HEK293 (cell line): Measurements from ENCODE around the gene TXNDC11.

Source experiments
- CTCF ChIA-PET: fragments of 350-600 bp; formaldehyde crosslinking; extraction: SDS; loops from one replicate; lab custom pipeline; 2021; ENCODE audit warnings: antibody characterized with exemption; lab: Yijun Ruan, JAX
- POLR2A ChIA-PET: fragments of 300-600 bp; formaldehyde crosslinking; extraction: SDS; loops from one replicate; lab custom pipeline; 2020; ENCODE audit warnings: antibody characterized with exemption, inconsistent platforms; lab: Yijun Ruan, JAX
- H3K27ac ChIP-seq: fragments of 200-500 bp; sonication (Bioruptor generic); 2 replicates; pipeline ENCODE4 v1.5.1; 2014; ENCODE audit warnings: low read depth, low read length, control low read depth, inconsistent platforms; ENCODE audit errors: extremely low read depth
- H3K36me3 ChIP-seq, 2 experiments: fragments of 200-500 bp in 1 of 2; sonication (Bioruptor generic) in 1 of 2; 1 replicate in 1 of 2; 2 replicates in 1 of 2; pipeline ENCODE4 v1.5.1; 2014 to 2017; ENCODE audit warnings: inconsistent platforms in 2 of 2, low read length in 2 of 2; ENCODE audit not compliant: control insufficient read depth in 2 of 2, insufficient read depth in 1 of 2
- H3K4me1 ChIP-seq: fragments of 200-500 bp; sonication (Bioruptor generic); 2 replicates; pipeline ENCODE4 v1.5.1; 2014; ENCODE audit warnings: mild to moderate bottlenecking, low read length, inconsistent platforms; ENCODE audit not compliant: control insufficient read depth, insufficient read depth
- H3K4me3 ChIP-seq: 2 replicates; pipeline ENCODE4 v1.5.1; 2011; ENCODE audit warnings: low read depth, mild to moderate bottlenecking, control low read depth, low read length, moderate library complexity
- H3K9me3 ChIP-seq: fragments of 200-500 bp; sonication (Bioruptor generic); 2 replicates; pipeline ENCODE4 v1.5.1; 2014; ENCODE audit warnings: low read depth, low read length, inconsistent platforms; ENCODE audit not compliant: control insufficient read depth, insufficient read depth
- EGR2 ChIP-seq: fragments of 450-650 bp; formaldehyde crosslinking; IDR thresholded peaks from 2 replicates; pipeline ENCODE4 v1.5.1; 2016; ENCODE audit warnings: low read depth, missing biosample characterization, missing genetic modification characterization
- ELK4 ChIP-seq: IDR thresholded peaks from 2 replicates; pipeline ENCODE4 v1.6.1; 2011; ENCODE audit warnings: mild to moderate bottlenecking, low read depth, low read length, borderline replicate concordance
- GFI1B ChIP-seq: fragments of 450-650 bp; formaldehyde crosslinking; IDR thresholded peaks from 2 replicates; pipeline ENCODE4 v1.5.1; 2016; ENCODE audit warnings: missing biosample characterization, missing genetic modification characterization
- IKZF3 ChIP-seq: fragments of 450-650 bp; IDR thresholded peaks from 2 replicates; pipeline ENCODE4 v1.5.0; 2018; ENCODE audit warnings: missing biosample characterization, mild to moderate bottlenecking, missing genetic modification characterization, moderate library complexity
- MZF1 ChIP-seq: fragments of 450-650 bp; formaldehyde crosslinking; IDR thresholded peaks from 2 replicates; pipeline ENCODE4 v1.5.1; 2017; ENCODE audit warnings: missing biosample characterization, missing genetic modification characterization, borderline replicate concordance
- OSR2 ChIP-seq: fragments of 450-650 bp; formaldehyde crosslinking; IDR thresholded peaks from 2 replicates; pipeline ENCODE4 v1.5.1; 2016; ENCODE audit warnings: missing biosample characterization, missing genetic modification characterization
- PRDM6 ChIP-seq: fragments of 450-650 bp; formaldehyde crosslinking; IDR thresholded peaks from 2 replicates; pipeline ENCODE4 v1.5.1; 2017; ENCODE audit warnings: missing biosample characterization, missing genetic modification characterization
- REST ChIP-seq: fragments of 450-650 bp; formaldehyde crosslinking; IDR thresholded peaks from 2 replicates; pipeline ENCODE4 v1.5.1; 2016; ENCODE audit warnings: missing biosample characterization, missing genetic modification characterization
- YY2 ChIP-seq: fragments of 450-650 bp; formaldehyde crosslinking; IDR thresholded peaks from 2 replicates; pipeline ENCODE4 v1.5.1; 2016; ENCODE audit warnings: missing biosample characterization, missing genetic modification characterization
- ZBTB7A ChIP-seq: fragments of 450-650 bp; formaldehyde crosslinking; IDR thresholded peaks from 2 replicates; pipeline ENCODE4 v1.5.1; 2016; ENCODE audit warnings: low read depth, missing biosample characterization, missing genetic modification characterization
- ZFP3 ChIP-seq: fragments of 450-650 bp; formaldehyde crosslinking; IDR thresholded peaks from 2 replicates; pipeline ENCODE4 v1.5.1; 2016; ENCODE audit warnings: low read depth, missing biosample characterization, missing genetic modification characterization
- ZNF24 ChIP-seq: fragments of 450-650 bp; formaldehyde crosslinking; IDR thresholded peaks from 2 replicates; pipeline ENCODE4 v1.5.1; 2016; ENCODE audit warnings: missing biosample characterization, missing genetic modification characterization
- ZNF280C ChIP-seq: fragments of 450-650 bp; formaldehyde crosslinking; IDR thresholded peaks from 2 replicates; pipeline ENCODE4 v1.5.1; 2016; ENCODE audit warnings: missing biosample characterization, missing genetic modification characterization
- ZNF521 ChIP-seq: fragments of 450-650 bp; formaldehyde crosslinking; IDR thresholded peaks from 2 replicates; pipeline ENCODE4 v1.5.1; 2017; ENCODE audit warnings: missing biosample characterization, mild to moderate bottlenecking, missing genetic modification characterization
- ZNF549 ChIP-seq: fragments of 450-650 bp; IDR thresholded peaks from 2 replicates; pipeline ENCODE4 v1.5.1; 2018; ENCODE audit warnings: missing biosample characterization, missing genetic modification characterization, mild to moderate bottlenecking, inconsistent platforms, moderate library complexity
- ZNF645 ChIP-seq: fragments of 450-650 bp; formaldehyde crosslinking; IDR thresholded peaks from 2 replicates; pipeline ENCODE4; 2016; ENCODE audit warnings: missing biosample characterization, missing genetic modification characterization
- ZNF658 ChIP-seq: fragments of 450-650 bp; formaldehyde crosslinking; IDR thresholded peaks from 2 replicates; pipeline ENCODE4; 2016; ENCODE audit warnings: missing biosample characterization, missing genetic modification characterization
- ZNF777 ChIP-seq: fragments of 450-650 bp; formaldehyde crosslinking; IDR thresholded peaks from 2 replicates; pipeline ENCODE4 v1.5.1; 2017; ENCODE audit warnings: missing biosample characterization, missing genetic modification characterization, borderline replicate concordance
- ZSCAN23 ChIP-seq: fragments of 450-650 bp; formaldehyde crosslinking; IDR thresholded peaks from 2 replicates; pipeline ENCODE4 v1.5.1; 2016; ENCODE audit warnings: missing biosample characterization, missing genetic modification characterization
- TF ChIP-seq, protein P1 (sequence below): fragments of 450-650 bp; formaldehyde crosslinking; IDR thresholded peaks from 2 replicates; pipeline ENCODE4 v1.5.1; 2016; ENCODE audit warnings: missing biosample characterization, missing genetic modification characterization
- TF ChIP-seq, protein P2 (sequence below): fragments of 450-650 bp; formaldehyde crosslinking; IDR thresholded peaks from 2 replicates; pipeline ENCODE4 v1.5.1; 2017; ENCODE audit warnings: missing biosample characterization, missing genetic modification characterization
- TF ChIP-seq, protein P3 (sequence below): fragments of 450-650 bp; formaldehyde crosslinking; IDR thresholded peaks from 2 replicates; pipeline ENCODE4 v1.5.1; 2017; ENCODE audit warnings: missing biosample characterization, missing genetic modification characterization

Gene TXNDC11

GRCh38 chr16:11768849-11769248 is 26.2 kb upstream of the TXNDC11 start (continued):
- TF ChIP-seq ZNF24 (tag by site-specific recombination) (no peak), ELK4 (no peak), ZNF777 (tag by site-specific recombination) (no peak)

DNA sequence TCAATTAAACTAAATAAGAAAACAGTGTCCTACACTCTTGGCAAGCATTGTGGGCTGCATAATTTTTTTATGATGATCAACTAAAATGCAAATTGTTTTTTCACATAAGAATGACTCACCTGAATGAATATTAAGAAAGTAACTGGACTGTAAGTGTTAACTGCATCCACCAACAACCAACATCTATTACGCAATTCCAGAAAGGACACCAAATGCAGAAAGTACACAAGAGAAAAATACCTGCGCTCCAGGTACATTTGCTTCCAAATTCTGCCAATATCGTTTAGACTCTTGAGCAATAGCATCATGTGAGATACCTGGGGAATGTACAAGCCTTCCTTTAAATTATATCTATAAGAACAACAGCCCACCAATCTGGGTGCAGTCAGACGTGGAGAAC is 19.8 kb upstream of the TXNDC11 start:
- Histone ChIP-seq H3K9me3 (no peaks in the 10 kb centered on the region), H3K27ac (no peak overlapping the region), H3K4me3 (no peak overlapping the region), H3K4me1 (peaks cover 12% of the 10 kb centered on the region), H3K36me3 (peaks cover 44 to 81% of the 10 kb centered on the region in 2 experiments)
- ChIA-PET CTCF (interaction anchor here (0.6 to 0.7 kb wide), 2 partner anchors 11 to 391 kb away, joined by 3 to 4 read pairs; no protein-coding TSS in a partner anchor), POLR2A (no interaction called here)
- TF ChIP-seq OSR2 (tag by site-specific recombination): no peak
- TF ChIP-seq REST (tag by site-specific recombination): no peak
- no peak for TF ChIP-seq EGR2
- TF ChIP-seq ZBTB7A (tag by site-specific recombination): no peak
- TF ChIP-seq, protein P1, sequence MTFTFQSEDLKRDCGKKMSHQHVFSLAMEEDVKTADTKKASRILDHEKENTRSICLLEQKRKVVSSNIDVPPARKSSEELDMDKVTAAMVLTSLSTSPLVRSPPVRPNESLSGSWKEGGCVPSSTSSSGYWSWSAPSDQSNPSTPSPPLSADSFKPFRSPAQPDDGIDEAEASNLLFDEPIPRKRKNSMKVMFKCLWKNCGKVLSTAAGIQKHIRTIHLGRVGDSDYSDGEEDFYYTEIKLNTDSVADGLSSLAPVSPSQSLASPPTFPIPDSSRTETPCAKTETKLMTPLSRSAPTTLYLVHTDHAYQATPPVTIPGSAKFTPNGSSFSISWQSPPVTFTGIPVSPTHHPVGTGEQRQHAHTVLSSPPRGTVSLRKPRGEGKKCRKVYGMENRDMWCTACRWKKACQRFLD (tag by site-specific recombination): no peak
- TF ChIP-seq YY2 (tag by site-specific recombination): no peak
- TF ChIP-seq PRDM6: no peak
- no peak for TF ChIP-seq ZSCAN23 (tag by site-specific recombination)
- TF ChIP-seq ZNF645: no peak
- no peak for TF ChIP-seq ZNF658 (tag by site-specific recombination)
- TF ChIP-seq ZNF521 (tag by site-specific recombination): no peak
- no peak for TF ChIP-seq ZNF549 (tag by site-specific recombination)
- TF ChIP-seq ZFP3 (tag by site-specific recombination): no peak
- TF ChIP-seq, protein P2, sequence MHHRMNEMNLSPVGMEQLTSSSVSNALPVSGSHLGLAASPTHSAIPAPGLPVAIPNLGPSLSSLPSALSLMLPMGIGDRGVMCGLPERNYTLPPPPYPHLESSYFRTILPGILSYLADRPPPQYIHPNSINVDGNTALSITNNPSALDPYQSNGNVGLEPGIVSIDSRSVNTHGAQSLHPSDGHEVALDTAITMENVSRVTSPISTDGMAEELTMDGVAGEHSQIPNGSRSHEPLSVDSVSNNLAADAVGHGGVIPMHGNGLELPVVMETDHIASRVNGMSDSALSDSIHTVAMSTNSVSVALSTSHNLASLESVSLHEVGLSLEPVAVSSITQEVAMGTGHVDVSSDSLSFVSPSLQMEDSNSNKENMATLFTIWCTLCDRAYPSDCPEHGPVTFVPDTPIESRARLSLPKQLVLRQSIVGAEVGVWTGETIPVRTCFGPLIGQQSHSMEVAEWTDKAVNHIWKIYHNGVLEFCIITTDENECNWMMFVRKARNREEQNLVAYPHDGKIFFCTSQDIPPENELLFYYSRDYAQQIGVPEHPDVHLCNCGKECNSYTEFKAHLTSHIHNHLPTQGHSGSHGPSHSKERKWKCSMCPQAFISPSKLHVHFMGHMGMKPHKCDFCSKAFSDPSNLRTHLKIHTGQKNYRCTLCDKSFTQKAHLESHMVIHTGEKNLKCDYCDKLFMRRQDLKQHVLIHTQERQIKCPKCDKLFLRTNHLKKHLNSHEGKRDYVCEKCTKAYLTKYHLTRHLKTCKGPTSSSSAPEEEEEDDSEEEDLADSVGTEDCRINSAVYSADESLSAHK (tag by site-specific recombination): no peak
- TF ChIP-seq, protein P3, sequence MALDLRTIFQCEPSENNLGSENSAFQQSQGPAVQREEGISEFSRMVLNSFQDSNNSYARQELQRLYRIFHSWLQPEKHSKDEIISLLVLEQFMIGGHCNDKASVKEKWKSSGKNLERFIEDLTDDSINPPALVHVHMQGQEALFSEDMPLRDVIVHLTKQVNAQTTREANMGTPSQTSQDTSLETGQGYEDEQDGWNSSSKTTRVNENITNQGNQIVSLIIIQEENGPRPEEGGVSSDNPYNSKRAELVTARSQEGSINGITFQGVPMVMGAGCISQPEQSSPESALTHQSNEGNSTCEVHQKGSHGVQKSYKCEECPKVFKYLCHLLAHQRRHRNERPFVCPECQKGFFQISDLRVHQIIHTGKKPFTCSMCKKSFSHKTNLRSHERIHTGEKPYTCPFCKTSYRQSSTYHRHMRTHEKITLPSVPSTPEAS (tag by site-specific recombination): no peak
- no peak for TF ChIP-seq MZF1 (tag by site-specific recombination)
- TF ChIP-seq IKZF3: no peak
- TF ChIP-seq ZNF280C: no peak
- no peak for TF ChIP-seq GFI1B (tag by site-specific recombination)
